Heart left ventricle (tissue), 13 donors: ENCODE measurements around the gene EIF3A.

Source experiments
- CTCF ChIP-seq, 12 donors: fragments of 200-600 bp; sonication (generic) in 4 of 12; IDR thresholded peaks; one replicate each; pipeline versions ENCODE4 v1.5.0 to v1.8.0; 2018 to 2022; ENCODE audit warnings: antibody characterized with exemption in 12 of 12, mild to moderate bottlenecking in 5 of 12
- POLR2A ChIP-seq, 2 donors: fragments of 450-650 bp; IDR thresholded peaks; one replicate each; pipeline ENCODE4 v1.6.1; 2017; ENCODE audit warnings: antibody characterized with exemption in 2 of 2, mild to moderate bottlenecking in 2 of 2, moderate library complexity in 2 of 2
- donor health status: ischemic (EF 13 %, LVEDD 7.1; RV severe dilation, severe dysfunction).
- donor health status: DM: no; HTN: yes; CAD: no.
- donor health status: DM: no; HTN: no; CAD: no.
- donor health status: ischemic (EF 25% LVEDD 6.9; RV normal size, moderate dysfunction).
- donor health status: ischemic (EF 25% LVEDD 5.7; RV mildly dilated, moderate dysfunction).
- donor health status: ischemic (EF 35%, LVEDD 5.7; RV mildly dilated, moderate dysfunction).
- donor health status: nonischemic (EF 11% LVEDD 7.7; RV severe dilation, severe dysfunction).
- donor health status: DM: yes; HTN: yes; CAD: no.
- donor health status: PGD.
- donor health status: ischemic (EF 29% LVEDD 5.4; RV normal size, mild dysfunction).
- donor health status: nonischemic (EF 23%, LVEDD 6.1; RV moderate dilation, normal function).

- TF ChIP-seq CTCF (IDR thresholded peaks at IDR 0.05), result no peak
- no peak for TF ChIP-seq POLR2A (IDR thresholded peaks at IDR 0.05)
These were observed 25.1 kb downstream of the EIF3A start for GRCh38 chr10:119055472-119055871.
